HS-27A (cell line): Measurements from ENCODE around the gene CRYGB.
"Not testable (repeated sequence)": the region's sequence is repeated elsewhere in the genome, so short reads cannot be mapped to it uniquely, and the experiment has no call there.

ENCODE experiments used
- DNase-seq: peaks from one replicate; pipeline ENCODE4 v3.0.0-alpha.2; 2012; ENCODE audit warnings: low read depth, missing footprints

Gene CRYGB

GRCh38 chr2:208150094-208150493 lies 4.1 kb upstream of the CRYGB start:
- no peak for DNase-seq

GRCh38 chr2:208148803-208149202 lies 2.8 kb upstream of the CRYGB start:
- no peak for DNase-seq

- DNase-seq = no peak
These were observed 1.8 kb upstream of the CRYGB start for GRCh38 chr2:208147759-208148158.

DNA sequence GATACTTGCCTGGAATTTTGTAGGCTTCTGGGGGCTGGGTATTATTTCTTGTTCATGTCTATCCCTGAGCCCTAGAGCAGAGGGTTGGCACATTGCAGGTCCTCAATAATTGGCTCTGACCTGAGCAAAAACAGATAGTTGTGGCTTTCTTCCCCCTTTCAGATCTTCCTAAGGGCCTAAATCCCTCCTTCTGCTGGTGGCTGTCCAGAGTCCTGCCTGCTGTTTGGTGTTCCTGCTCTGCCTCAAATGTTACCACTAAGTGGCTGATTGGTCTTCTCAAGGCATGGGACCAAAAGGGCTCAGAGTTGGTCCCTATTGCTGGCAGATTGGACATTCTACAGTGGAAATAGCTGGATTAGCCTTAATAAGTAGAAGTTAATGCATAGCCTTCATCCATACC lies 1.1 kb upstream of the CRYGB start:
- no peak for DNase-seq

DNA sequence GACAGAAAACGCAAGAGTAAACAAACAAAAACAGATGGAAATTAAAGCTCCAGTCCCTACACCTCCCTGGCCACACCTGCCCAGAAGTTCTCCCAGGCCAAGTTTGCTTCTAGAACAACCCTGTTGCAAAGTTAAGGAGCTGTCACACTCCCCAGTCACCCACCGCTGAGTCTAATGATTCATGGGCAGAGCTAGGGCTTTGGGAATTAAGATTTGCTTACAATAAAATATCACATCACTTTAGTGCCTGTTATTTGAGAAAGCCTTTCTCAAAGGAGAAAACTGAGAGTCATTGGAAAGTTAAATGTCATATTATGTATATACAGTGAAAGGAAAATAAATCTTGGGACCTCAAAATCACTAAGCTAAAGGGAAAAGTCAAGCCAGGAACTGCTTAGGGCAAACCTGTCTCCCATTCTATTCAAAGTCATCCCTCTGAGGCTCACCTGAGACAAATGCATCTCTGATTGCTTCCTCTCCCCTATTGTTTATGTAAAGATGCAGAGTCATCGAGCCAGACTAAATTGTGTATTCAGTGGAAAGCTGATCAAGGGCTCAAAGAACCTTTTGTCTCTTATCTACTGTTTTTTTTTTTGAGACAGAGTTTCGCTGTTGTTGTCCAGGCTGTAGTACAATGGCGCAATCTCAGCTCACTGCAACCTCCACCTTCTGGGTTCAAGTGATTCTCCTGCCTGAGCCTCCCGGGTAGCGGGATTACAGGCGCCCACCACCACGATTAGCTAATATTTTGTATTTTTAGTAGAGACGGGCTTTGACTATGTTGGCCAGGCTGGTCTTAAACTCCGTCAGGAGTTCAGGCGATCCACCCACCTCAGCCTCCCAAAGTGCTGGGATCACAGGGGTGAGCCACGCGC lies 2.8 kb downstream of the CRYGB start:
- no peak for DNase-seq

GRCh38 chr2:208142240-208142924 lies 3.6 kb downstream of the CRYGB start:
- no peak for DNase-seq

GRCh38 chr2:208139447-208139846 lies 6.5 kb downstream of the CRYGB start:
- DNase-seq = no peak

DNA sequence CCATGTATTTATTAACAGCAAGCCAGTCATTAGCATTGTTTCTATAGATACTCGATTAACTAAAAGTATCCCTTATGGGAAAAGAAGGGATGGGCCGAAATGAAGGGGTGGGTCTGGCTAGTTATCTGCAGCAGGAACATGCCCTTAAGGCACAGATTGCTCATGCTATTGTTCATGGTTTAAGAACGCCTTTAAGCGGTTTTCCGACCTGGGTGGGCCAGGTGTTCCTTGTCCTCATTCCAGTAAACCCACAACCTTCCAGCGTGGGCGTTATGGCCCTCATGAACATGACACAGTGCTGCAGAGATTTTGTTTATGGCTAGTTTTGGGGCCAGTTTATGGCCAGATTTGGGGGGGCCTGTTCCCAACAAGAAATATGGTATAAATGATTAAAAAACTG lies 7.6 kb downstream of the CRYGB start:
- DNase-seq = not testable (repeated sequence)

DNA sequence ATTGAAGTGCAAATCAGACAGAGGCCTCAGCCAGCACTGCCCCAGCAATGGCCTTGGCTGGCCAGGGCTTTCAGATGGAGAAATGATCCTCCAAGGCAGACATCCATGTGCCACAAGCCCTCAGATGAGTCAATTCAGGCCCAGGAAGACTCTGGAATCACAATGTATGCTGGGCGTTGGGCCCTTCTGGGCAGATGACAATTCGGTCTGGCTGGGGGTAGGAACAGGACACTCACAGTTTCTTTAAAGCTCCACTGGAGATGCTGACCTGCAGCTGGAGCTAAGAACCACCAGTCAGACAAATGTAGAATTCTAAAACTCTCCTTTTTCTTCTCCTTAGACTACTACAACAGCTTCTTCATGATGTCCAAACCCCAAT lies 9.3 kb downstream of the CRYGB start:
- DNase-seq = no peak

DNA sequence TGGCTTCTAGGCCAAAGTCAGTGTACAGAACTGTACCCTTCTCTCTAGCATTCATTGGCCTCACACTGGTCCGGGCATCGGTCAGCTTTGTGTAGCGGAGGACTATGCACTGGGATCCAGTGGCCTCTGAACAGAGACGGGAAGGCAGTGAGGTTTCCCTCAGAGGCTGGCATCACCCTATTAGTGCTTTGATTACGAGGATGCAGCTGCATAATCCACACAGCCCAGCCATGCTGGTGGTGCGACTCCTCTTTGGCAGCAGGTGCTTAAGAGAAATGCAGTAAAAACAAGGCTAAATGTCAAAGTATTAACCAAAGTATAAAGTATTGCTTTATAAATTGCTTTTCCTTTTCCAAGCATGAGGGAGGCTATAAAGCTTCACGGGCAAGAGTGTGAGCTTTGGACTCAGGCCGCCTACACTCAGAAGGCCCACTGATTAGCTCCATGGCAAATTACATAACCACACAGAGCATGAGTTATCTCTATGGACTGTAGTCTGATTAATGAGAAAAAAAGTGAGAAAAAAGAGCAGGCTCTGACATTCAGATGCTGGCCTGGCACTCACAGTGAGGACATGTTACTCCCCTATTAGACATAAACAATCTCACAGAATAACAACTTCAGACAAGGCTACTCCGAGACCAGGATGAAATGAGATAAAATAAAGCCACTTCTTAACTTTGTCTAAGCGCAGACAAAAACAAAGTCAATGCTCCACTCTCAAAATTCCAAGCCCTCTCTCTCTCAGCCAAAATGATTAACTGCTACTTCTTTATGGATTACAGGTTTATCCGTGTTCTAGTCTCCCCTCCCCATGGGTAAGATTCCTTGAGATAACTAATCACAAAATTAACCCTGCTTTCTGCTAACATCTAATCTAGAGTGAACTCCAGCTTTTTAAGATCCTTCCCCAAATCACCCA lies 9.9 kb downstream of the CRYGB start:
- DNase-seq = no peak

- no peak for DNase-seq
These were observed 10.9 kb downstream of the CRYGB start for GRCh38 chr2:208134928-208135586.

DNA sequence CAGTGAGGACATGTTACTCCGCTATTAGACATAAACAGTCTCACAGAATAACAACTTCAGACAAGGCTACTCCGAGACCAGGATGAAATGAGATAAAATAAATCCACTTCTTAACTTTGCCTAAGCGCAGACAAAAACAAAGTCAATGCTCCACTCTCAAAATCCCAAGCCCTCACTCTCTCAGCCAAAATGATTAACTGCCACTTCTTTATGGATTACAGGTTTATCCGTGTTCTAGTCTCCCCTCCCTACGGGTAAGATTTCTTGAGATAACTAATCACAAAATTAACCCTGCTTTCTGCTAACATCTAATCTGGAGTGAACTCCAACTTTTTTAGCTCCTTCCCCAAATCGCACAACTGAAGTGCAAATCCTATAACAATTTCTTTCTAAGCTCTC lies 15.2 kb downstream of the CRYGB start:
- DNase-seq = no peak

DNA sequence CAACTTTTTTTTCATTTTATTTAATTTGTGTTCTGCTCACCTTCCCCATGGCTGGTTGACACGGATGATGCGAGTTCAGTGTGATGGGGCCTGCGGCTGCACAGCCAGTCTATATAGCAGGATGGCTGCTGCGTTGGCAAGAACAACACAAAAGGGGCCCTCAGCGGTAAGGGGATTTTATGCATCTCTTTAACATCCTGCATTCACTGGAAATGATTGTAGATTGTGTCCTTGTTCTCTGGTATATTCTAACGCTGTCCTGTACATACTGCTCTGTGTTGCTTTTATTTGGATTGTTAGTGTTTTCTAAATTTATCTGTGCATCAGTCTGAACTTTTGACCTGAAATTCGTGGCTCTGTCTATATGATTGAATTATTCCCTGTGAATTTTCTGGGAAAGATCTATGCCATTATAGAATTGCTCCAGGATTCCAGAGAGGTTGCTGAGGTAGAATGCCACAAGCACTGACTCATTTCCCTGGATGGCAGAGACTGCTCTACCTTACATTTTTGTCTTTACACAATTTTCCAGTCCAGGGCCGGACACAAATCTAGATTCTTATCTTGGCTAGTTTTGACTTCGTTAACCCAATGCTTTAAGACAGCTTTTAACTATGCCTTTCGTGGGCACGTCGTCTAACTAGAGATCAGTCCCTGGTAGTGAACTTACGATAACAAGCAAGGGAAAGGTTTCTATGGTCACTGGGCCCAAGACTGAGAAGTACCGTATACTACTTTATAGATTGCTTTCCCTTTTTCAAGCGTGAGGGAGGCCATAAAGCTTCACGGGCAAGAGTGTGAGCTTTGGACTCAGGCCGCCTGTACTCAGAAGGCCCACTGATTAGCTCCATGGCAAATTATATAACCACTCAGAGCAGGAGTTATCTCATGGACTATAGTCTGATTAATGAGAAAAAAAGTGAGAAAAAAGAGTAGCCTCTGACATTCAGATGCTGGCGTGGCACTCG lies 15.9 kb downstream of the CRYGB start, which contains the start of gene CRYGC:
Gene CRYGC, minus strand, starts transcription at position 85 of the 968 bp plus-strand sequence. Its CDS starts 36 bp downstream, at position 49.
- DNase-seq = no peak

GRCh38 chr2:208128136-208128535 lies 17.8 kb downstream of the CRYGB start:
- DNase-seq = no peak

DNA sequence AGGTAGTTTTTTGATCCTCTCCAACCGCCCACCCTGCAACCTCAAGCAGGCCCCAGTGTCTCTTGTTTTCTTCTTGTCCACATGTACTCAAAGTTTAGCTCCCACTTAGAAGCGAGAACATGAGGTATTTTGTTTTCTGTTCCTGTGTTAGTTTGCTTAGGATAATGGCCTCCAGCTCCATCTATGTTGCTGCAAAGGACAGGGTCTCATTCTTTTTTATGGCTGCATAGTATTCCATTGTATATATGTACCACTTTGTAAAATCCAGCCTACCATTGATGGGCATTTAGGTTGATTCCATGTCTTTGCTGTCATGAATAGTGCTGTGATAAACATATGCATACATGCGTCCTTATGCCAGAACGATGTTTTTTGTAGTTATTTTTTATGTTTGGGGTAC lies 18.9 kb downstream of the CRYGB start:
- no peak for DNase-seq

DNA sequence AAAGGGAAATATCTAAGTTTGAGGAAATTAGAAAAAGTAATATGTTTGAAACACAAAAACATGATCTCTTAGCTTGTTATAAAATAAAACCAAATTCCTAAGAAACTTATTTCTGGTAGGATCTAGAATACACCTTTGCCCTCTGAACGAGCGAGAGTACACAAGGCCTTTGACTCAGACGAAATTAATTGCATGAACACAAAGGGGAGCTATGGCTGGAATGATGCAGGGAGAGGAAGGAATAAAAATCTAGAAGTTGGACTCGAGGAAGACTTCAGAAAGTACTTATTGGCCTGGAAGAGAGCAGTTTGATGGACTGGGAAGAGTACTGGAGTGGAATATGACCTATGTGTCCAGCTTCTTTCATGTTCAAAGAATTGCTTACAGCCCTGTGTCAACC lies 20.7 kb downstream of the CRYGB start:
- DNase-seq = no peak

GRCh38 chr2:208124013-208124715 lies 21.8 kb downstream of the CRYGB start, which contains the start of gene CRYGD:
TSS of gene CRYGD (minus strand) at chr2:208124524. CDS start at chr2:208124473, 51 bp downstream.
- not testable (repeated sequence) for DNase-seq

DNA sequence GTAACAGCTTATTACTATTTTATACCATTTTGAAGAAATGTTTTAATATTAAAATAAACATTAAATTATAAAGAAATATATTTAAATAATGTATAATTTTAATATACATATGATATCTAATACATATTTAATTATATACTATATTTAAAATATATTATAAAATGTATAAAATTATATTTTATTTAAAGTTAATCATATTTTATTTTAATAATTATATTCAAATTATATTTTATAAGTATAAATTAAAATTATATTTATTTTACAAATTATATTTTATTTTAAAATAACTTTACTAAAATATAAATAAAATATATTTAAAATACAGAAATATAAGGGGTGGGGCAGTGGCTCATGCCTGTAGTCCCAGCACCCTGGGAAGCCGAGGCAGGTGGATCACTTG lies 23.7 kb downstream of the CRYGB start:
- DNase-seq = no peak

GRCh38 chr2:208118918-208119317 lies 27.0 kb downstream of the CRYGB start:
- no peak for DNase-seq

DNA sequence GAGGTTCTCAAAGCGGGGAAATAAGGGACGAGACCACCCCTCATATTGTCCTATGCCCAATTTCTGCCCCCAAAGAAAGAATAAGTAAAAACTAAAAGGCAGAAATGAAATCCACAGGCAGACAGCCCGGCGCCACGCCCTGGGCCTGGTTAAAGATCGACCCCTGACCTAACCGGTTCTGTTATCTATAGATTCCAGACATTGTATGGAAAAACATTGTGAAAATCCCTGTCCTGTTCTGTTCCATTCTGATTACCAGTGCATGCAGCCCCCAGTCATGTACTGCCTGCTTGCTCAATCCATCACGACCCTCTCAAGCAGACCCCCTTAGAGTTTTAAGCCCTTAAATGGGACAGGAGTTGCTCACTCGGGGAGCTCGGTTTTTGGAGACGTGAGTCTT lies 28.6 kb downstream of the CRYGB start:
- not testable (repeated sequence) for DNase-seq
